ENCODE results near the gene CEP97.
"Not testable (repeated sequence)": the region's sequence is repeated elsewhere in the genome, so short reads cannot be mapped to it uniquely, and the experiment has no call there.

The CEP97 gene

GRCh38 chr3:101724329-101725193, at the start of gene CEP97:
TSS of gene CEP97 (plus strand) at chr3:101724614. CDS start at chr3:101724677, 63 bp downstream.
- DNase-seq, result peak; percentile 87 to 93

GRCh38 chr3:101675709-101676215, 48.7 kb upstream of the CEP97 start:
- no peak for DNase-seq

GRCh38 chr3:101676216-101676764, 48.1 kb upstream of the CEP97 start:
- DNase-seq, result no peak

GRCh38 chr3:101676765-101677435, 47.5 kb upstream of the CEP97 start, which contains the start of gene ZBTB11:
TSS of gene ZBTB11 (minus strand) at chr3:101677132. CDS start at chr3:101676914, 218 bp downstream.
- no peak for DNase-seq

- no peak for DNase-seq
Observed at GRCh38 chr3:101677436-101678286, 46.8 kb upstream of the CEP97 start.

GRCh38 chr3:101678837-101679236, 45.6 kb upstream of the CEP97 start:
- not testable (repeated sequence) for DNase-seq

GRCh38 chr3:101680466-101680865, 43.9 kb upstream of the CEP97 start:
- no peak for DNase-seq

GRCh38 chr3:101685050-101685400, 39.4 kb upstream of the CEP97 start:
- no peak for DNase-seq

- no peak for DNase-seq
Observed at GRCh38 chr3:101685870-101686307, 38.5 kb upstream of the CEP97 start.

- DNase-seq, result no peak
Observed at GRCh38 chr3:101687142-101687931, 37.1 kb upstream of the CEP97 start.

GRCh38 chr3:101689286-101689685, 35.1 kb upstream of the CEP97 start:
- DNase-seq, result no peak

- no peak for DNase-seq
Observed at GRCh38 chr3:101690972-101691371, 33.4 kb upstream of the CEP97 start.

- not testable (repeated sequence) for DNase-seq
Observed at GRCh38 chr3:101691685-101692671, 32.4 kb upstream of the CEP97 start.

GRCh38 chr3:101693540-101693939, 30.9 kb upstream of the CEP97 start:
- not testable (repeated sequence) for DNase-seq

- not testable (repeated sequence) for DNase-seq
Observed at GRCh38 chr3:101694836-101695235, 29.6 kb upstream of the CEP97 start.

GRCh38 chr3:101695779-101696372, 28.5 kb upstream of the CEP97 start:
- DNase-seq, result no peak

- DNase-seq, result no peak
Observed at GRCh38 chr3:101701696-101702634, 22.4 kb upstream of the CEP97 start.

- DNase-seq, result no peak
Observed at GRCh38 chr3:101702726-101703125, 21.7 kb upstream of the CEP97 start.

- no peak for DNase-seq
Observed at GRCh38 chr3:101703169-101703568, 21.2 kb upstream of the CEP97 start.

Measured in bone marrow (tissue), 2 donors.